HG03045 (cell line): ENCODE measurements around the gene RGS8.
A peak's percentile ranks its signal among the peaks of the same experiment; 100 is the strongest.
"Not testable (repeated sequence)": the region's sequence is repeated elsewhere in the genome, so short reads cannot be mapped to it uniquely, and the experiment has no call there.

ENCODE experiments used
- ATAC-seq: cut with Tn5 transposase; IDR thresholded peaks from one replicate; pipeline ENCODE4 v1.9.1; 2021; ENCODE audit warnings: mild to moderate bottlenecking, moderate library complexity; ENCODE audit not compliant: unreplicated experiment

The RGS8 gene

DNA sequence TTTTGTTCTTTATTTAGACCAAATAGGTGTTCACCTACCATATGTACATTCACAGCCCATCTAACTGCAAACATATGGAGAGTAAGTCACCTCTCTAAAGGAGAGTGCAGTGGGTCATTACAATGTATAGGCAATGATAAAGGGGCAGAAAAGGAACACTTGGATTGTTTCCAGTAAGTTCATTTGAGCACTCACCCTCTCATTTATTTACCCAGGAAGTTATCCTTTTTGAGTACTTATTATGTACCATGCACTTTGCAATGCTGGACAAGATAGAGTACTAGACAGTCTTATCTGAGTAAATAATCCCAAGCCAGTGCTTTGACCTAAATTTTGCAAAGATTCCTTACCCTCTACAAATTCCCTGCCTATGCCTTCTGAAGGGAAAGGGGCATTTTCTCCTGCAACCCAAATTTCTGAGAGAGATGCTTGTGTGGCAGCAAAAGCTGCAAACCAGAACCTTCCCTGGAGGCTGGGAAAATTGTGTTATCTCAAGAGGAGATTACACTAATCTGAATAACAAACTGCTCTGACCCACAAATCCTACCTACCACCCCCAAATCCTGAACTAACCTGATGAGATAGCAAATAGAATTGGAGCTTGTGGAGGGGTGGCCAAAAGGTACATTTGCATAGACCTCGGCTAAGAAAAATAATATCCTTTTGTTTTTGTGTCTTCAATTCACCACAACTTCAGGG, 18.6 kb upstream of the RGS8 start:
- ATAC-seq = no peak

- ATAC-seq = no peak
Measured at GRCh38 chr1:182700351-182700709, 15.9 kb upstream of the RGS8 start.

DNA sequence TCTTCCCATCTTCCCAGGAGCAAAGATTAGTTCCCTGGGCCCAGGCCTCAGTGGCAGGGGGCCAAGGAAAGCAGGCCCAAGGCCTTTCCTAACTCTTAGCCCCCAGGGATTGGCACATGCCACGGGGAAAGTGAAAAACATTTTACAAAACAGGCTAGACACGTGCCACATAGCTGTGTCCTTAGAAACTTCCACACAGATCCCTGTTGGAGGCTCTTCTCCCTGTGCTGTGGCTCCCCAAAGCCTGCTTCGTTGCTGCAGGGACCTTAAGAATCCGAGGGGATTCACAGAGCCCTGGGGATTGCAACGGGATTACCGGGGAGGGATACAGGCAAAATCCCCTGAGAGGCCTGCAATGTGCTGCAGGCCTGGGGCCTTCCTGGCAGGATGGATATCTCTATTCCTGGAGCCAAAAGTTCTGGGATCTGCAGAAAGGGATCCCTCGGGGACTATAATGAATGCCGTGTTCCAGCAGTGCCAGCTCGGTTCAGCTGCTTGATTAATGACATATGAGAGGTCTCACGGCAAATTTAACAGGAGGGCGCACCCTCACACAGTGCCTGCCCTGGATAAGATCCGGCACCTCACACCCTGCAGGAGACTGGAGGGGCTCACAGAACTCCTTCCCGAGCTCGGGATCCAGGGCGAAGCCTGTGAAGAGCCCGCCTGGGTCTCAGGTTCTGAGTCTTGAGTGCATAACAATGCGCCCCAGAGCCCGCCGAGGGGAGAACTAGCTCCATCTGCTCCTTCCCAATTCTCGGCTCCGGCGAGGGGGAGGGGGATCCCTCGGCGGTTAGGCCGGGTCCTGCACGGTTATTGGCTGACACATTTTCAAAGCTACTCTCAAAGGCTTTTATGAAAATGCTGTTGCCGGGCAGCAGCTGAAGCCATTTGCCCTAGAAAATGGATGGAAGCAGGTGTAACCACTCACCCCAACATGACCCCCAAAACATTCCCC, 15.3 kb upstream of the RGS8 start:
- no peak for ATAC-seq

DNA sequence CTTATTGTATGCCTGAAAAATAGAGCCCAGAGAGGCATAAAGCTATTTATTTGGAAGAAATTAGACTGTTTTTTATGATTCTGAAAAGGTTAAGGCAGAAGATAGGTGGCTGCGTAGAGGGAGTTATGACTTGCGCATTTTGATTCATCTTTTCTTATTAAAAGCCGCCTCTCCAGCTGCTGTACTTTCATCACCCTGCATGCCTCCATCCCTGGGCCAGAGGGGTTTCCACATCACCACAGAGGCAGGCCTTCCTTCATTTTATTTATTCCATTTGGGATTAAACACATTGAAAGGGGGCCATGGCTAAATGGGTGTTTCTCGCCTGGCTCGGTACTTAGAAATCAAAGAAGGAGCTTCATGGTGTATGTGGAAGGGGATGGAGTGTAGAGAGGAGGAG, 14.6 kb upstream of the RGS8 start:
- no peak for ATAC-seq

GRCh38 chr1:182693139-182693538, 8.8 kb upstream of the RGS8 start:
- not testable (repeated sequence) for ATAC-seq

GRCh38 chr1:182690886-182691443, 6.6 kb upstream of the RGS8 start:
- ATAC-seq = no peak

DNA sequence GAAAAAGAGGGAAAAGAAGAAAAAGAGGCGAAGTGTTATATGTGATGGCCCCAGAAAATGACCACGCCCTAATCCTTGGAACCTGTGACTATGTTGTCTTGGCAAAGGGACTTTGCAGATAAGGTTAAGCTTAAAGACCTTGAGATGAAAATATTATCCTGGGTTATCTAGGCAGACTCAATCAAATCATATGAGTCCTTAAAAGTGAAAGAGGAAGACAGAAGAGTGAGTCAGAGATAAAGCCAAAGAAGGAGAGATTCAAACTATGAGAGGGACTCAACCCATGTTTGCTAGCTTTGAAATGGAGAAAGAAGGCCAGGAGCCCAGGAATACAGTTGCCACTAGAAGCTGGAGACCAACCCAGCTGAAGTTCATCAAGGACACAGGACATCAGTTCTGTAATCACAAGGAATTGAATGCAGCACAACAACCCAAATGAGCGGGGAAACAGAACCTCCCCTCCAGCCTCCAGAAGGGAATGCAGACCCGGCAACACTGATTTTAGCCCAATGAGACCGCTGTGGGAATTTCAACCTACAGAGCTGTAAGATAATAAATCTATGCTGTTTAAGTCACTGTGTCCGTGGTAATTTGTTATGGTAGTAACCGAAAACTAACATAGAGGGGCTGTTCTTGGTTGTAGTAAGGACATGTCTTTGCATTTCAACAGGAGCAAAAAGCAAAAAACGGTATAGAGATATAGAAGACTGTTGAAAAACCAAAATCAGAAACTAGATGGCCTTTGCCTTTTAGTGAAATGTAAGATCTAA, 4.2 kb upstream of the RGS8 start:
- ATAC-seq = no peak

DNA sequence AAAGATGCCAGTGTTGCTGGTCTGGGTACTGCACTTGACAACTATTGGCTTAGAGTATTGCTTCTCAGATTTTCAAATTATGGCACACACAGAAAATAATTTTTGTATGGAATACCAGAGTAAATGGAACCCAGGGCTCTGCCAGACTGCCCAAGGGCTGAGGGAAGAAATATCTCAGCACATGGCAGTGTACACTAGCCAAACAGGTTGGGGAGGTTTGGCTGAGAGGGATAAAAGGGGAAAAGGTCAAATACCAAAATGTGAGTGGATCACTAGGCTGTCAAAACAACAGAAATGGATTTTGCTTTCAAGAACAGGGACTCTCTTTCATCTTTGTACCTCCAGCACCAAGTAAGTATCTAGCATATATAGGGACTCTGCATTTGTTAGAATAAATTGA, 3.0 kb upstream of the RGS8 start:
- ATAC-seq = no peak

- no peak for ATAC-seq
Measured at GRCh38 chr1:182686446-182686845, 2.1 kb upstream of the RGS8 start.

DNA sequence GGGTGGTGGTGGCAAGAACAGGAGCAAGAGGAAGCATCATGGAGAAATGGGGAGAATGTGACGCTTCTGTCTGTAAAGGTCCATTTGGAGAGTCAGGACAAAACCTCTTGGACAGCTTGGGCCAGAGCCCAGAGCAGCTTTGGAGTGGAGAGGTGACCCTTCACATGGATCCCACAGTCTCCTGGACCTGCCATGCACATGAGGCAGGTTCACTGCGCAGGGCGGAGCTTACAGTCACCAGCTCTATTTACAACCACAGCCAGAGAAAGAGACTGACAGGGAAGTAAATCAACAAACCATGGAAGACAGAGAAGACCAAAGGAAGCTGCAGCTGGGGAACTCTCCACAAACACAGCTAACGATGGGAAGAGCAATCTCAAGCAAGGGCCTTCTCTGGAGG, 828 bp upstream of the RGS8 start:
- no peak for ATAC-seq

- no peak for ATAC-seq
Measured at GRCh38 chr1:182682898-182683501, 1.4 kb downstream of the RGS8 start.

GRCh38 chr1:182682406-182682805, 2.0 kb downstream of the RGS8 start:
- ATAC-seq = no peak

DNA sequence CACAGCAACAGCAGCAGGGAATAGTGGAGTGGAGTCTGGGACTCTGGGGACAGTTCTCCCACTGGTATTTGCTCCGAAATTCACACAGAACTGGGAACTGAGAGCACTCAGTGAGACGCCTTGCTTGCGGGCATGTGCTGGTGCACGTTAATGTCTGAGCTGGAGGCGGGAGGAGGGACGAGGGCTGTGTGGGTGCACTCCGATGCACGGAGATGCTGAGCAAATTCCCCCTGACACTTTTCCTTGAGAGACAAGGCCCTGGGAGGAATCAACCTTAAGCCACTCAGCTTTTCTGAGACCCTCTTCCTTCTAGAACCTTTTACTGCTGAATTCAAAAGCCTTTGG, 2.8 kb downstream of the RGS8 start:
- ATAC-seq = no peak

DNA sequence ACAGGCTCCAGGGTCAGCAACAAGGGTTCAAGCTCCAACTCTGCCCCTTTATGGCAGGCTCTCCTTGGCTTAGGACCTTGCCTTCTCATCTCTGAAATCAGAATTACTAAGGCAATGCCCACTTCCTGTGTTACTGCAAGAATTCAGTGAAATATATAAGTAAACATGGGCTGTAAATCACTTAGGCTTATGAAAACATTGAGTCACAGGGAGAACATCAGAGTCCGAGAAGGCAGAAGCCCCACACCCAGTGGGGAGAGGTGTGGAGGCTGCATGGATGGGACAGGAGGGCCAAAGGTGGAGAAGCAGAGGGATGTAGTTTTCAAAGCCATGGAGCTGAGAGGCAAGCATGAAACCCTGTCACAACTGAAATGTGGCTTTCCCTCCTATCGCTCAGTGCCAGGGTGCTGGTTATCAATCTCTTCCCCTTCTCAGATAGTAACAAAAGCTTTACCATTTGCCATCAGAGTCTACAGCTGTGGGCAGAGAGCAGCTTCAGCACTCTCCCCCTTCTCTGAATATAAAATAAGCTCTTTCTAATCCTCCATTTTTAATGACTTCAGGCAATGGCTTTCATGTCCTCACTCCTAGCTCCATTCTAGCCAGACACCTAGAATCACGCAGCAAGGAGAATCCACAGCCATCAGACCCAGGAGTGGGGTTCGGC, 3.4 kb downstream of the RGS8 start:
- ATAC-seq = no peak

- ATAC-seq = no peak
Measured at GRCh38 chr1:182680408-182680807, 4.0 kb downstream of the RGS8 start.

DNA sequence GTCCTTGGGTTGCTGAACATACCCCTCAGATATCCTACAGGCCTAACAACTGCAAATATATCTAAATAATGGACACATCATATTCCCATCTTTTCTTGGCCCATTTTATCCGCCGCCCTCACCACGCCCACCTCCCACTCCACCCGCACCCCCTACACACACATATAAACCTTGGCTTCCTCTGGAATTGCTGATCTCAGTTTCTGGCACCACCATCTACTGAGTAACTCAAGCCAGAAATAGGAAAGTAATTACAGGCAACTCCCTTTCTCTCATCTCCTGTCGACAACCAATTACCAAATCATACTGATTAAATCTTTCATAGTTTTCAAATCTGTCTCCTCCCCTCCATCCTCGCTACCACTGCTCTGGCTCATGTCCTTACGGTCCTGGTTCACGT, 4.7 kb downstream of the RGS8 start:
- ATAC-seq = no peak

DNA sequence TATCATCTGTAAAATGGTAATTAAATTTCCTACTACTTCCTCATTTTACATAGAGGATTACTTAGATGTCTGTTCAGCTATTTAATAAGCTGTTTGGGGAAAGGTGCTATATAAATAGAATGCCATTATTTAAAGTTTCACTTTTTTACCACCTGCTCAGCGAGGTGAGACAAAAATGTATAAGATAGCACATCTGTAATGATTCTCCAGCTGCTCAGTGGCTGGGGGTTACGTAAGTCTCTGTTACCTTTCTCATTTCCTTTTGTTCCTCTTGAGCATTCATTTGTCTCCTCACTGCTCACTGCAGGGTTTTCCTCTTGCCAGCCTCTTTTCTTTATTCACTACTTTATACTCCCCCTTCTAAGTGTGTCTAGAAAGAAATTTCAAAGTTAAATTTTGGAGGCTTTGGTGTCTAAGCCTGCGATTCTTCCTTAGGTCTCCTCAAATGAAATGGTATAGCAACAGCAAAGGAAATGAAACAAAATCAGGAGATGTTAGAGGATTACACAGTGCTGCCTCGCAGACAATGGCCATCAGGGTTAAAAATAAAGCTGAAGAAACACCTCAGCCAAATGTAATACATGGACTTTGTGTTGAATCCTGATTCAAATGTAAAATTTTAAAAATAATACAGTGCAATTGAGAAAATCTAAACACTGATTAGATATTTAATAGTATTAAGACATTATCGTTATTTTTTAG, 6.8 kb downstream of the RGS8 start:
- ATAC-seq = peak; percentile 63

GRCh38 chr1:182676274-182676673, 8.1 kb downstream of the RGS8 start:
- ATAC-seq = no peak

GRCh38 chr1:182674346-182675246, 9.8 kb downstream of the RGS8 start:
- ATAC-seq = no peak
